Stimulated activated naive CD8-positive, alpha-beta T cell treated with anti-CD3 and anti-CD28 coated beads, Interleukin-15, amount 100 ng/mL, for 72 hours (primary cell): Measurements from ENCODE around the gene ATPAF1.
"Not testable (repeated sequence)": the region's sequence is repeated elsewhere in the genome, so short reads cannot be mapped to it uniquely, and the experiment has no call there.

Source experiments
- ATAC-seq: fragments of 150-1000 bp; cut with Tn5 transposase; 2 replicates; pipeline ENCODE4 v1.10.0; 2021; ENCODE audit warnings: mild to moderate bottlenecking, moderate library complexity
- DNase-seq, 2 donors: peaks; one replicate each; pipeline ENCODE4 v3.0.0; 2021 to 2022
- H3K27ac Mint-ChIP-seq, 2 donors: one replicate each; pipeline ENCODE4 v1.8.0; 2022; ENCODE audit warnings: mild to moderate bottlenecking in 2 of 2, mixed read lengths in 2 of 2, moderate library complexity in 2 of 2
- H3K27me3 Mint-ChIP-seq: one replicate; pipeline ENCODE4 v1.8.0; 2022; ENCODE audit warnings: mixed read lengths
- H3K4me1 Mint-ChIP-seq: one replicate; pipeline ENCODE4 v1.8.0; 2022; ENCODE audit warnings: mild to moderate bottlenecking, mixed read lengths
- H3K4me3 Mint-ChIP-seq, 2 donors: one replicate each; pipeline ENCODE4 v1.8.0; 2022; ENCODE audit warnings: mild to moderate bottlenecking in 2 of 2, mixed read lengths in 2 of 2, moderate library complexity in 1 of 2
- H3K9me3 Mint-ChIP-seq, 2 donors: one replicate each; pipeline ENCODE4 v1.8.0; 2022; ENCODE audit warnings: mixed read lengths in 2 of 2

ATPAF1 gene, protein sequence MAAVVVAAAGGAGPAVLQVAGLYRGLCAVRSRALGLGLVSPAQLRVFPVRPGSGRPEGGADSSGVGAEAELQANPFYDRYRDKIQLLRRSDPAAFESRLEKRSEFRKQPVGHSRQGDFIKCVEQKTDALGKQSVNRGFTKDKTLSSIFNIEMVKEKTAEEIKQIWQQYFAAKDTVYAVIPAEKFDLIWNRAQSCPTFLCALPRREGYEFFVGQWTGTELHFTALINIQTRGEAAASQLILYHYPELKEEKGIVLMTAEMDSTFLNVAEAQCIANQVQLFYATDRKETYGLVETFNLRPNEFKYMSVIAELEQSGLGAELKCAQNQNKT

DNA sequence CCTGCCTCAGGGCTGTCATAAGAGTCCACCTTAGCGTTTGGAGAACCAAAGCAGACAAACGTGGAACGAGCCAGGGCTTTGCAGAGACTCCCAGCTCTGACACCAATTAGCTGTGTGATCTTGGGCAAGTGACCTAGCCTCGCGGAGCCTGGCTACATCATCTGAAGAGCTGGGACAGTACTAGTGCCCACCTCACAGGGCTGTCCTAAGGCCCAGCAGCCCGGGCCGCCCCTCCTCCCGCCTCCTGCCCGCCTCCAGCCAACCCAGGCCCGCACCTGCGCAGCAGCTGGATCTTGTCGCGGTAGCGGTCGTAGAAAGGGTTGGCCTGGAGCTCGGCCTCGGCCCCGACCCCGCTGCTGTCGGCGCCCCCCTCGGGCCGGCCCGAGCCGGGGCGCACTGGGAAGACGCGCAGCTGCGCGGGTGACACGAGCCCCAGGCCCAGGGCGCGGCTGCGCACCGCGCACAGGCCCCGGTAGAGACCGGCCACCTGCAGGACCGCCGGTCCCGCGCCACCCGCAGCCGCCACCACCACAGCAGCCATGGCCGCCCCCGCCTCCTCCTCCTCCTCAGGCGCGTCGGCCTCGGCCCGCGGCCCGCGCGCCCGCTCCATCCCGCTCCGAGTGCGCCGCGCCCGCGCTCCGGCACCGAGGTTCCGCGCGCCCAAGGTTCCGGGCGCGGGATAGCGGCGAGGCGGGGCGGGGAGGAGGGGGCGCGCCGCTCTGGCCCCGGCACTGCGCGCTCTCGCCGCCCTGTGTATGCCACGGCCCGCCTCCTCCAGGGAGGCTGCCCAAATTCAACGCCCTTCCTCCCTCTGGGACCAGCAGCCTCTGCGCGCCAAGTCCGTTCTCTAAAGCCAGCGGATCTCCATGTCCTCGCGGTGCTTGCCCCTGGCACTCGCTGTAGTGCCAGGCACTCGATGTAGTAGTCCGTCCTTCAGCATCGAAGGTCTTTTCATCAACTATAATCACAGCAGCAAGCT is at the start of gene ATPAF1:
ATPAF1 (minus strand) TSS at position 583 of the 979 bp plus-strand sequence; CDS start at position 541, 42 bp downstream.
- Mint-ChIP-seq H3K27me3 (no peaks in the 10 kb centered on the region), H3K9me3 (no peaks in the 10 kb centered on the region), H3K4me3 (peak within 1 kb of the TSS; percentile 79 to 85), H3K27ac (peak within 1 kb of the TSS; percentile 28 to 73), H3K4me1 (peaks cover 16% of the 10 kb centered on the region)
- peak; percentile 69 to 70 for DNase-seq
- ATAC-seq: peak; percentile 91

DNA sequence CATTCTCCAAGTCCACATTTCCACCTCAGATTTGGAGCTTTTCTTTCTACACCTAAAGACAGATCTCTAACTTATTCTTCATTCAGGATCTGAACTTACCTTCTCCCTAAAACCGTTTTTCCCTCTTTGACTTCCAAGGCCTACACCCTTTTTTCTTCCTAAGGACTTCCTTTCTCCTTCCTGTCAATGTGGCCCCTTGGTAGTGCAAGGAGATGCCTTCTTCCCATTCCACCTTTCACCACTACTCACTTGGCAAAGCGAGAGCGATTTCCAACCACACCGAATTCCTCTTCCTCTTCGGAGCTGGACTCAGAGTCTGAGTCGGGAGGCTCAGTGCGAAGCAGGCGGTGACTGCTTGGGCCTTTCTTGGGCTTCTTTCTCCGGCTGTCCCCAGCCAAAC is 49.5 kb upstream of the ATPAF1 start:
- Mint-ChIP-seq H3K27me3 (no peaks in the 10 kb centered on the region), H3K9me3 (no peaks in the 10 kb centered on the region), H3K27ac (peak overlapping the region; percentile 93 to 95), H3K4me3 (peak overlapping the region; percentile 91 to 93), H3K4me1 (peaks cover 32% of the 10 kb centered on the region)
- DNase-seq: no peak
- ATAC-seq: no peak

DNA sequence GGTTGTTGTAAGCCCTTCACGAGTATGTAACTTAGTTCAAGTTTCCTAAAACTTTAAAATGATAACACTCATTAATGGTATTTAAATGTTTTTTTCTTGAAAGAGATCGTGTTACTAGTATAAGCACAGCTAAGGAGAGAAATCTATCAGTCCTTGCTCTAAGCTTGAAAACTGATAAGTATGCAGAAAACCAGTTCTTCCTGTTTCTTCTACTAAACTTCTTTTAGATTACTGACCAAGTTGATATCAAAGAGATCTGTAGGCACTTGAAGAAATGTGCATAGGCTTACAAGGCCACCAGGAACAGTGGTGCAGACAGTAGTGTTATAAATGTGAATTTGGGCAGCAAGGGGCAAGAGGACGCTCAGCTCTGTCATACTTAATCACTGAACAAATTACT is 46.8 kb upstream of the ATPAF1 start:
- H3K27ac Mint-ChIP-seq: no peak overlapping the region
- no peaks in the 10 kb centered on the region for H3K27me3 Mint-ChIP-seq
- no peak overlapping the region for H3K4me3 Mint-ChIP-seq
- no peaks in the 10 kb centered on the region for H3K9me3 Mint-ChIP-seq
- H3K4me1 Mint-ChIP-seq: peaks cover 32% of the 10 kb centered on the region
- ATAC-seq (no peak), DNase-seq (no peak)

DNA sequence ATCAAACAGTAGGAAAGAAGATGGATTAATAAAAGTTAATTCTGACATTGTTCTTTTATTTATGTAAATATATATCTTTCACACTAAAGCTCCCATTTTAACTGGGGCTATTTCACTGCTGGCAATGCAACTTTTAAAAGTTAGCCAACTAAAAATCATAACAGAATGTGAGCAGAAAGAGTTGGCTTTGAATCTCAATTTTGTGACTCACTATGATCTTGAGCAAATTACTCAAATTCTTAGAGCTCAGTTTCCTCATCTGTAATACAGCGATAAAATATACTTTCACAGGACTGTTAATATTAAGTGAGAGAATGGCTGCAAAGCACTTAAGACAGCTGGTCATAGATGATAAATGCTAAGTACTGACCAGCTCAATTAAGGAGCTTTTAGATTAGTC is 40.0 kb upstream of the ATPAF1 start:
- DNase-seq (no peak), ATAC-seq (no peak)
- Mint-ChIP-seq H3K27ac (no peak overlapping the region), H3K4me3 (no peak overlapping the region), H3K27me3 (no peaks in the 10 kb centered on the region), H3K4me1 (peaks cover 5% of the 10 kb centered on the region), H3K9me3 (no peaks in the 10 kb centered on the region)

DNA sequence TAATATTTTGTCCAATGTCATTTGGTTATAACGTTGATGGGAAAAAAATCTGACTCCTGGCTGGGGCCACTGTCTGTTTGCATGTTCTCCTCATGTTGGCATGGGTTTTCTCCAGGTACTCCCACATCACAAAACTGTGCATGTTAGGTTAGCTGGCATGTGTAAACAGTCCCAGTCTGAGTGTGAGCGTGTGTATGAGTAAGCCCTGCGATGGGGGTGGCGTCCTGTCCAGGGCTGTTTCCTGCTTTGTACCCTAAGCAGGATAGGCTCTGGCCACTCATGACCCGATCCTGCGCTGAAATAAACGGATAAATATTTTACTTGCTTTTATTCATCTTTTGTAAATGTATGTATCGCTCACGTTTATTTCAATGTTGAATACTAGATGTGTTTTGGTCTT is 37.2 kb upstream of the ATPAF1 start:
- Mint-ChIP-seq H3K27me3 (no peaks in the 10 kb centered on the region), H3K9me3 (no peaks in the 10 kb centered on the region), H3K4me1 (peaks cover 5% of the 10 kb centered on the region), H3K27ac (no peak overlapping the region), H3K4me3 (no peak overlapping the region)
- DNase-seq (no peak), ATAC-seq (no peak)

DNA sequence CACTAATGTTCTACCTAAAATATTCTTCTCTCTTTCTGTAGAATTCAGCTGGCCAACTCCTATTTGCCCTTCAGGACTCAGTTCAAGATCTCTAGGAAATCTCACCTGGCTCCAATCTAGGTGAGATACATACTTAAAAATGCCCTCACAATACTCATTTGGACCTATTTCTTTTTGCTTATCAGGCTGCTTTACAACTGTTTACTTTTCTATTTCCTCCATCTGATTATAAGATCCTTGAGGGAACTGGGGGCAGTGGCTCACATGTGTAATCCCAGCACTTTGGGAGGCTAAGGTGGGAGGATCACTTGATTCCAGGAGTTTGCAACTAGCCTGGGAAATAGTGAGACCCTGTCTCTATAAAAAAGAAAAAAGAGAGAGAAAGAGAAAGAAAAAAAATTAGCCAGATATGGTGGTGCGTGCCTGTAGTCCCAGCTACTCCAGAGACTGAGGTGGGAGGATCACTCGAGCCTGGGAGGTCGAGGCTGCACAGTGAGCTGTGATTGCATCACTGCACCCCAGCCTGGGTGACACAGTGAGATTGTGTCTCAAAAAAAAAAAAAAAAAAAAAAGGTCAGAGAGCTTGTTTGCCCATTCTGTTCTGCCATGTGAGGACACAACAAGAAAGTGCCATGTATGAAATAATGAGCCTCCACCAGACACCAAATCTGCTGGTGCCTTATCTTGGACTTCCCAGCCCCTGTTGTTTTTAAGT is 35.9 kb upstream of the ATPAF1 start:
- Mint-ChIP-seq H3K4me3 (no peak overlapping the region), H3K27me3 (no peaks in the 10 kb centered on the region), H3K4me1 (peaks cover 1% of the 10 kb centered on the region), H3K27ac (peak overlapping the region in 1 of 2 donors; percentile 12), H3K9me3 (no peaks in the 10 kb centered on the region)
- DNase-seq (no peak), ATAC-seq (no peak)

DNA sequence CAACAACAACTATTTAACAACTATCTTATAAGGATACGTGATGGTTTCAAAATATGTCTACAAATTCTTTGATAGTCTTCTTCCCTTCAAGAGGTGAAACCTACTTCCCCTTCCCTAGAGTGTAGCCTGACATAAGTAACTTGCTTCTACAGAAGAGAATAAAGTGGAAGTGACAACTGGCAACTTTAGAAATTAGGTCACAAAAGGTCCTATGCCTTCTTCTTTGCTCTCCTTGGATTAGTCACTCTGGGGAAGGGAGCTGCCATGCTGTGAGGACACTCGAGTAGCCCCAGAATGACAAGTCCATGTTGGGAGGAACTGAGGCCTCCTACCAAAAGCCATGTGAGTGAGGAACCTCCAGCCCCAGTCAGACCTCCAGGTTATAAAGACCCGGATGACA is 31.5 kb upstream of the ATPAF1 start:
- Mint-ChIP-seq H3K4me1 (no peaks in the 10 kb centered on the region), H3K9me3 (no peaks in the 10 kb centered on the region), H3K27ac (peak overlapping the region in 1 of 2 donors; percentile 20), H3K4me3 (no peak overlapping the region), H3K27me3 (no peaks in the 10 kb centered on the region)
- ATAC-seq (no peak), DNase-seq (no peak)

DNA sequence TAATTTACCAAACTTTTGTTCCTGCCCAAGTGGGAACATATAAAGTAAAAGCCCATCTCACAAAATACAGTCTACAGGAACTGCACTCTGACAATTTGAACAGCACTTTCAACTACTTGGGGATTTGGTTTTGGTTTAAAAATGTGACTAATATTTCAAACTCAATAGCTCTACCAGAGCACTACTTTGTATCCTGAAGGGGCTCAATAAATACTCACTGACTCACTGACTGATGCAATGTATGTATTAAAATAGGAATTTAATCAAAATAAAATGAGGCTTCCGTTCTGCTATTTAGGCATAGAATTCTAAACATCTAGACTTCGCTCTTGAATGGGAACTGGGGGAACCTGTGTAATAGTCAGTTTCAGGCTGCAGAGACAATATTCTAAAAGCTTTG is 28.9 kb upstream of the ATPAF1 start:
- Mint-ChIP-seq H3K4me3 (no peak overlapping the region), H3K27ac (peak overlapping the region in 1 of 2 donors; percentile 82), H3K9me3 (no peaks in the 10 kb centered on the region), H3K27me3 (no peaks in the 10 kb centered on the region), H3K4me1 (no peaks in the 10 kb centered on the region)
- ATAC-seq (no peak), DNase-seq (no peak)

DNA sequence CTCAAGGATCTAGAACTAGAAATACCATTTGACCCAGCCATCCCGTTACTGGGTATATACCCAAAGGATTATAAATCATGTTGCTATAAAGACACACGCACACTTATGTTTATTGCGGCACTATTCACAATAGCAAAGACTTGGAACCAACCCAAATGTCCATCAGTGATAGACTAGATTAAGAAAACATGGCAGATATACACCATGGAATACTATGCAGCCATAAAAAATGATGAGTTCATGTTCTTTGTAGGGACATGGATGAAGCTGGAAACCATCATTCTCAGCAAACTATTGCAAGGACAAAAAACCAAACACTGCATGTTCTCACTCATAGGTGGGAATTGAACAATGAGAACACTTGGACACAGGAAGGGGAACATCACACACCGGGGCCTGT is 26.5 kb upstream of the ATPAF1 start:
- ATAC-seq, H3K4me3 Mint-ChIP-seq, H3K27ac Mint-ChIP-seq, H3K9me3 Mint-ChIP-seq, DNase-seq, H3K27me3 Mint-ChIP-seq, H3K4me1 Mint-ChIP-seq: not testable (repeated sequence)

DNA sequence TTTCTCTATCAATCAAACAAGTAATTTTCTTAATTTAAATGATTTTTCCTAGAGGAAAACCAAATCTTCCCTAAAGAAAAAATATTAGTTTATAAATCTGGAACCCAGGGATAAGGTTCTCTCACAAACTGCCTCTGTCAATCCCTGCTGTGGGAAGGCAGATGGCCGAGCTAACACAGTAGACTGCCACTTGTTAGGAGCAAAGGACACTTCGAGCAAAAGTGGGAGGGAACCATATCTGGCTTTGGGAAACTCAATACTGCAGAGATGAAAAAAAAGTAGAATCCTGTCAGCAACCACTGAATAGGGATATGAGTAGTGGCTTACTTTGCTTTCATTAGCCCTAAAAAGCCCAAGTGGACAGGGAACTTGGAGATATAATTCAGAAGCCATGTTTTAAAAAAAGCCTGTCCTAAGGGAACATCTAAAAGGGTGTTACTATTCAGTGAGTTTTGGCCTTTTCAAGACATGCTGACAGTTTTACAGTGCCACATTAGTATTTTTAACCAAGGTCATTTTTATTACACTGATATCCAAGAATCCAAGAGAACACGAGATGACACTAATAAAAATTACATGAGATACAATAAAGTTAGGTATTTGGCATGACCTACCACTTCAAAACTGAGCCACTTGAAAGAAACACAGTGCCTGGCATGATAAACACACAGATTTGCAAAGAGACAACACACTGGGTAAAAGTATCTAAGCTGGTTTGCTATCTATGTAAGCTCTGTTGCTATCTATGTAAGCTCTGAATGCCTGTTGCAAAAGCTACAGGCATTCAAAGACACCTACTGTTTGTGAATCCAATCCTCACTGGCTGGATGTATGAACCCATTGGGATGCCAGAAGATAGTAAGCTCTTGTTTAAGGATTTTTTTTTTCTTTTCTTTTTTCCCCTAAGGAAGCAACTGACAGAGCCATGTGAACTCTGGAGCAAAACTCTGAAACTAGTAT is 24.9 kb upstream of the ATPAF1 start:
- H3K4me1 Mint-ChIP-seq: peaks cover 16% of the 10 kb centered on the region
- no peak overlapping the region for H3K4me3 Mint-ChIP-seq
- DNase-seq (no peak), ATAC-seq (no peak)
- no peak overlapping the region for H3K27ac Mint-ChIP-seq
- H3K9me3 Mint-ChIP-seq: no peaks in the 10 kb centered on the region
- H3K27me3 Mint-ChIP-seq: no peaks in the 10 kb centered on the region

DNA sequence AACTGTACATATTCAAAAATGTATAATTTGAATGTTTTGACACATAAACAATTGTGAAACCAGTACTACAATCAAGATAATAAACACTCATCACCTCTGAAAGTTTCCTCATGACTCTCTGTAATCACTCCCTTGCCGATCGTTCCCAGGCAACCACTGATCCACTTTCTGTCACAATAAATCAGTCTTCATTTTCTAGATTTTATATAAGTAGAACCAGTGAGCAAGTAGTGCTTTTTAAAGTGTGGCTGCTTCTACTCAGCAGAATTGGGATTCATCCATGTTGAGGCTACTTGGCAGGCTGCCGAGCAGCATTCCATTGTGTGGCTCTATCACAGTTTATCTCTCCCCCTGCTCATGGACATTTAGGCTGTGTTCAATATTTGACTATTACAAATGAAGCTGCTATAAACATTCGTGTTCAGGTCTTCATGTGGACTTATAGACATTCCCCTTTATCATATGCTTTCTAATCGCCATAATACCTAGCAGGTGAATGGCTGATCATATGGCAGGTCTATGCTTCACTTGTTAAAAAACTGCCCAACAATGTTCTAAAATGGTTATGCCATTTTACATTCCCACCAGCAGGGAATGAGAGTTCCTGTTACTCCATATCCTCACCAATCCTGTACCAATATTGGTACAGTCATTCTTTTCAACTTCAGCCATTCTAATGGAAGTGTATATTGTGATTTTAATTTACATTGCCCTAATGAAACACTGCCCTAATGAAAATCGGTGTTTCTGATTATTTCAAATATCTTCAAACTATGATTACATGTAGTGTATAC is 24.0 kb upstream of the ATPAF1 start:
- DNase-seq: no peak
- Mint-ChIP-seq H3K27me3 (no peaks in the 10 kb centered on the region), H3K4me3 (no peak overlapping the region), H3K9me3 (no peaks in the 10 kb centered on the region), H3K4me1 (peaks cover 23% of the 10 kb centered on the region), H3K27ac (no peak overlapping the region)
- ATAC-seq: no peak

DNA sequence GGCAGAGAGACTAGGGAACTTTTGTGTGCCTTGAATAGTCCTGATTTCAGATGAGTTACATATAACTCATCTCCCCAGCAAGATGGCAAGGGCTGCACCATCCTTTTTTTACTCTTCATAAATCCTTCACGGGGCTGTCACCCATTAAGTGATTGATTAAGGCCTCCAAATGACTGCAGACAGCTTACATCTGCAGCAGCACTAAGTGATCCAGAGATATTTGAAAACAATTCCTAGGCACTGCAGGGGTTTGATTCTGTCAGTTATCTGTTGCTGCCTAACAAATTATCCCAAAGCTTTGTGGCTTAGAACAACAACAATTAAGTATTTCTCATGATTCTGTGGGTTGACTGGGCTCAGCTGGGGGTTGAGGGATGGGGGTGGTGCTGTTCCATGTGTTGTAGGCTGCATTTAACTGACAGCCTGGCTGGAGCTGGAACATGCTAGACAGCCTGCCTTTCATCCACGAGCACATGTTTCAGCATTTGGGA is 22.8 kb upstream of the ATPAF1 start:
- Mint-ChIP-seq H3K27ac (no peak overlapping the region), H3K9me3 (no peaks in the 10 kb centered on the region), H3K4me1 (peaks cover 23% of the 10 kb centered on the region), H3K27me3 (no peaks in the 10 kb centered on the region), H3K4me3 (no peak overlapping the region)
- ATAC-seq: no peak
- no peak for DNase-seq

DNA sequence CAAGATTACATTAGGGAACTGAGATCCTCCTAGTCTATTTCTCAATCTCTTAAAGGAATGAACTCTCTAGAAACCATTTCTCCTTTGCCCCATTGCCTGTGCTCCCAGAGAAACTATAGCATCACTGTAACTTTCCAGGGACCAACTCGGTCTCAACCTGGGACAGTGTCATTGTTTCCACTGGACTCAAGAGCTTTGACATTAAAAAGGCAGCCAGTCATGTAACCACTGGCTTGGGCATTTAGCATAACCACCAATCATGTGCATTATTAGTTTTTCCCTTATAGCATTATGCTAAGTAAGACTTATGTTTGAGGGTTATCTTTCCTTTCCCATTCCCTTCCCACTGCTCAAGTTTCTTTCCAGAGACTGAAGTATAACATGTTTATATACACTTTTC is 21.7 kb upstream of the ATPAF1 start:
- peak overlapping the region in 1 of 2 donors; percentile 79 for H3K27ac Mint-ChIP-seq
- no peak for ATAC-seq
- H3K4me3 Mint-ChIP-seq: no peak overlapping the region
- no peak for DNase-seq
- peaks cover 23% of the 10 kb centered on the region for H3K4me1 Mint-ChIP-seq
- H3K9me3 Mint-ChIP-seq: no peaks in the 10 kb centered on the region
- no peaks in the 10 kb centered on the region for H3K27me3 Mint-ChIP-seq

DNA sequence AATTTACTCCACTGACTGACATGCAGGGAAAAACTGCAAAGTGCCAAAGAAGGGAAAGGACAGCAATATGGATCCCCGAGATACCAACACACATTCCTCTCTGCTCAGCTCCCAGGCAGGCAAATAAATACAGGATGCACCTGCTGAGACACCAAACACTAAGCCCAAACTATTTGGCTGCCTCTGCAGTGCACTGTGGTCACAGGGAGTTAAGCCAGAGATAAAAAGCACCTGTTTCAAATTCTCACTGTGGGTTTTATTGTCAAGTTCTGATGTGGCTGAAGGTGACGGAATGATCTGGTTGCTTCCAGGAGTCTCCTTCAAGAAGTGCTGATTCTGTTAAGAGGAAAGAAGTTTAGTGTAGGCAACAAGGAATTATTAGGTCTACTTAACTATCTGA is 21.2 kb upstream of the ATPAF1 start:
- Mint-ChIP-seq H3K27ac (no peak overlapping the region), H3K27me3 (no peaks in the 10 kb centered on the region), H3K9me3 (no peaks in the 10 kb centered on the region), H3K4me1 (peaks cover 23% of the 10 kb centered on the region), H3K4me3 (no peak overlapping the region)
- no peak for ATAC-seq
- no peak for DNase-seq
